Cerebellar cortex (tissue), 1 donor: Measurements from ENCODE around the gene ATP8B2.
"Not testable (repeated sequence)": the region's sequence is repeated elsewhere in the genome, so short reads cannot be mapped to it uniquely, and the experiment has no call there.

ENCODE experiments used
- DNase-seq: peaks from one replicate; pipeline ENCODE4 v3.0.0-alpha.2; 2015; ENCODE audit warnings: low spot score

The ATP8B2 gene

DNA sequence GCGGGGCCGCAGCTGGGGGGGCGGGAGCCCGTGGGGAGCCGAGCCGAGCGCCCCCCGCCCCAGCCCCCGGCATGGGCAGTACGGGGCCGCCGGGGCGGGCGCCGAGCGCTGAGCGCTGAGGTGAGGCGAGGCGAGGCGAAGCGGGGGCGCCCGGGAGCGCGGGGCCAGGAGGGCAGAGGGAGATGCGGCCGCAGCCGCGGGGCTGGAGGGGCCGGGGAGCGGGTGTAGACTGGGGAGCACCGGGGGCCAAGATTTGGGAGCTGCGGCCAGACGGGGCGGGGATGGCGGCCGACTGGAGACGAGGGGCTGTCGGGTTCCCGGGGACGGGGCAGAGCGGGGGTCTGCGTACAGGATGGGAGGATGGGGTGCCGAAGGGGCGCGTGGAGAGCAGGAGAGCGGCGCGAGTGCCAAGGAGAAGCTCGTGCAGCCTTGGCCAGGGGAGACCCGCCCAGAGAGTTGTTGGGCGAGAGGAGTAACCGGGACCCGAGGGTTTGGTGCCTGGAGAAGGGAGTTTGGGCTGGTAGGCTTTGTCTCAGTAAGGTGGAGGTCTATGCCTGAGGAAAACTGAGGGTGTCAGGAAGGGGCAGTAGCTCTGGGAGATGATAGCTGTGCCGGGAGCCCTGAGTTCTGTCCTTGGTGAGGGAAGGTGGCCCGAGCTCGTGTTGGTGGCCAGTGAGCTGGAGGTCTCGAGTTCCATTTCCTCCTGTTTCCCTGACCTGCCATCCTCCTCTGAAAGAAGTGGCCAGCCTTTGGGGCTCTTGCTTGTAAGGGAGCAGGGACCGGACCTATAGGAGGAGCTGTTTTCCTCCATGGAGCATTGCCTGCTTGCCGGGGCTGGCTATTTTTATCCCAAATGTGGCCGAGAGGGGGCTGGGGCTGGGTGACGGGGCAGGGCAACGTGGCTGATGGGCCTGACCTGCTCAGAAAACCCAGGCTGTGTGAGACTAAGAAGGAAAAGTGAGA lies 539 bp downstream of the ATP8B2 start:
- DNase-seq: peak; percentile 86

DNA sequence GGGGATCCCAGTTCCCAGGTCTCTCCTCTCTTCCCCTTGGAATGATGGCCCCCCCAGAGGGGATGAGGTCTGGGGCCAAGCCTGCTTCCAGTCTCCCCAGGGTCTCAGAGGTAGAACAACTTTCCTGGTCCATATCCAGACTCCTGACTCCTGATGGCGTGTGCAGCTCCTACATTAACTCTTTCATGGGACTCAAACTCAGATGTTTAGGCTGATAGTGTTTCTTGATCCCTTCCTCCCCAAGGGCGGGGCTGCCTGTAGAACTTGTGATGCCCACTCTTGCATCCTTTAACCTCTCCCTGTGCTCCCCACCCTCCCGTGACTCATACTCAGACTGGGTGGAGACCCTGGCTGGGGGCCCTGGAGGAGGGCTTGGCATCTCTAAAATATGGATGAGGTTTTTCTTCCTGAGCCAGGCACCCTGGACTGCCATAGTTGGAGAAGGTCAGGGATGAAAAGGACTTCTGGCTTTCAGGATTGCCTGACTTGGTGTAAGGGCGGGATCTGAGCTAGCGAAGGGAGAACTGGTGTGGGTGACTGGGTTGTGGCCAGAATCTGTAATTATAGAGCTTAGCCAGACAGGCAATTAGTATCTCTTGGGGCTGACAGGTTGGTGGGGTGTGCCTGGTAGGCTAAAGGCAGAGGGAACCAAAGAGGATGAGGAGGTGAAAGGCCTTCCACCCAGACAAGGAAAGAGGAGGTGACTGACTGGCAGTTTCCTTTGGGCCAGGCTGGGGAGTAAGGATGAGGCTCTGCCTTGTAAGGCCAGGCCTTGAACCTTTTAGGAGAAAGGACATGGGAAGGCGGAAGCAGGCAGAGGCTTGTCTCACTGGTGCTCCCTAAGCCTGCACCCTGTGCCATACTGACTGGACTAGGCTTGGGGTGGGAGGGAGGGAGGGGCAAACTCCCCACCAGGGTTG lies 1.5 kb downstream of the ATP8B2 start:
- DNase-seq: no peak

DNA sequence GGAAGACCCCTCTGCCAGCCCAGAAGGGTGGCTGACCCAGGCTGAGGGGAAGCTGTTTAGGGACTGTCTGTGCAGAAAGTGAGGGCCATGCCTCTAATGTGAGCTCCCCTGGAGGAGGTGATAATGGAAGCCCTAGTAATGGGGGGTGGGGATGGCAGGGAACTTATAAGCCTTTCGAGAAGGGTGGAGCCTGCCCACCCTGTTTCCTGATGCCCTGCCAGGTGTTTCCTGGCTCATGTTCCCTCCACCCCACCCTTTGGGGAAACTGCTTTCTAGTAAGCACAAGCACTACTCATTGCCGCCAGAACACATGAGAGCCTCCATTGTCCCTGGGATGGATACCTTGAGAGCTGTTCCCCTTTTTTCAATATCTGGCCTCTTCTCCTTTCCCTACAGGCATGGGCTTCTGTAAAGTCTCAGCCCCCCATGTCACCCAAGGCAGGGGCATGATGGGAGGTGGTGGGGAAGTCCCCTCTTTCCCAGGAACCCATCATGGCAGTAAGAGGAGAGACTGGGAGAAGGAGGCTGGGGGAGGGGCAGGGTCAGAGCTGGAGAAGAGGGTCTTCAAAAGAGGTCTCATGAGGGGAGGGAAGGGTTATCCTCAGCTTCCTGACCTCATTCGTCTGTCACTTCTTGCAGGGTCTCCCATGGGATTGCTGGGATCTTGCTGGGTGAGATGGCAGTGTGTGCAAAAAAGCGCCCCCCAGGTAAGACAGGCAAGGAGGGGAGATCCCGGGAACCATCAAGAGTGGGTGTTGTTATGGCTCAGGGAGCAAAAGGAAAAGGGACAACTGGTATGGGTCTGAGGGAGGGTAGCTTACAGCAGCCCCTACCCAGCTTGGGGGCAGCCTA lies 2.4 kb downstream of the ATP8B2 start:
- DNase-seq: no peak

DNA sequence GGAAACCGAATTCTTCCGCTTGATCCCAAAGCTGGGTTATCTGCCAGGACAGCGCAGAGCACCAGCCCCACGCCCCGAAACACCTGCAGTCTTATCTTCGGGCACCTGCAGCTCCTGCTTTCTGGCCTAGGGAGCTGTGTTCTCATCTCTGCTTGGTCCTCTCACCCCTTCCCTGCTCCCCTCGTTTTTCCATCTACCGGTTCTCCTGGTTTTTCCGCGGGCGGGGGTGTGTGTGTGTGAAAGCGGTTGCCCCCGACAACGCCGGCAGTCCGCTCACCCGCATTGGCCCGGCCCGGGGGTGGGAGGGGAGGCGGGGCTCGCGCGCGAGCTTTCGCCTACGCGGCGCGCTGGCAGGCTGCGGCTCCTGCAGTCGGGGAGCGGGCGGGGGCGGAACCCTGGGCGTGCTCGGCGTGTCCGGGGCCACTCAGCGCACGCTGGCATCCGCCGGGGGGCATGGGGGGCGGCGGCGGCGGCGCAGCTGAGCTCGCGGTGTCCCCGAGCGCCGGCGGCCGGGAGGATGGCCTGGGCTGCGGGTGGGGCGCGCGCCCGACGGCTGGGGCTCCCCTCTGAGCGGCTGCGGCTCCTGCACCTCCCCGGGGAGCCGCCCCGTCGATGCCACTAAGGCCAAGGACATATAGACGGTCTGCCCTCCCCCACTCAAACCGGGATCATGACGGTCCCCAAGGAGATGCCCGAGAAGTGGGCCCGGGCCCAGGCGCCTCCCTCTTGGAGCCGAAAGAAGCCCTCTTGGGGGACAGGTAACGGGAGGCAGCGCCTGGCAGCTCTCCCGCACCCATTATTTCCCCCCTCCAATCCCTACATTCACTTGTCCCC lies 3.2 kb downstream of the ATP8B2 start:
- DNase-seq: peak; percentile 73

DNA sequence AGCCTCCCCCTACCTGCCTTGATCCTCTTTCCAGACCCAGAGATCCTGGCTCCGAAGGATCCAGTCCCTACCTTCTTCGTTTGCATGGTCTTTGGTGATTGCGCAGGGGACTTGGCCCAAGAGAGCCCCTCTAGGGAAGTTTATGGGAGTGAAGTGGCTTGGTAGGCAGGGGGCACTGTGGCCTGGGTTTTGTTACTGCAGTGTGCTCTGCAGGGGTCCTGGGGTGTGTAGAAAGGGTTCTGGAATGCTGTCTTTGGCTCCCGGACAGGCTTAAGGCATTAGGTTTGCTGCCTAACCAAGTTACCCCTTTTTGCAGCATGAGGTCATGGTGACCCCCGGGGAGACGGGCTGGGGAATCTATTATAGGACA lies 3.8 kb downstream of the ATP8B2 start:
- DNase-seq: no peak

DNA sequence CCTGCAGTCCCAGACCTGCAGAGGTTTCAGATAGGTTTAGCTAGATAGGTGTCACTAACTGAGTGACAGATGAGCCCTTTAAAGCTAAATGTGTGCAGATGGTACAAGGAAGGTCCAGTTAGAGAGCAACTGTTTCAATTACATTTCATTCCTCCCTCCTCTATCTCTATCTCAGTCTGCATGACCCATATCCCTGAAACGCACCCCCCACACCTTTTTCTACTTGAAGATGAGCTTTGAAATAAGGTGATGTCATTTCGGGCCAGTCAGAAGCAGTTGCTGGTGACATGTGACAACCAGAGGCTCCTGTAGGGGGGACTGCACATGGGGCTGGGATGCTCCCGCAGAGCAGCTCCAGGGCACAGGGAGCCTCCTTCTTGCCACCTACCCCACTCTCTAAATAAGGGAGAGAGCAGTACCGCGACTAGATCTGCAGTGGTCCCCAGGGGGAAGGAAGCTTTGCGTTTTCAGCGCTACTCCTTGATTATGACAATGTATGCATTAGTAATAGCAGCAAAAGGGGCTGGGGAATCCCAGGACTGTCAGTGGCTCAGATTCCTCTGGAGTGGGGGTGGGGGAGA lies 4.3 kb downstream of the ATP8B2 start:
- peak; percentile 94 for DNase-seq

DNA sequence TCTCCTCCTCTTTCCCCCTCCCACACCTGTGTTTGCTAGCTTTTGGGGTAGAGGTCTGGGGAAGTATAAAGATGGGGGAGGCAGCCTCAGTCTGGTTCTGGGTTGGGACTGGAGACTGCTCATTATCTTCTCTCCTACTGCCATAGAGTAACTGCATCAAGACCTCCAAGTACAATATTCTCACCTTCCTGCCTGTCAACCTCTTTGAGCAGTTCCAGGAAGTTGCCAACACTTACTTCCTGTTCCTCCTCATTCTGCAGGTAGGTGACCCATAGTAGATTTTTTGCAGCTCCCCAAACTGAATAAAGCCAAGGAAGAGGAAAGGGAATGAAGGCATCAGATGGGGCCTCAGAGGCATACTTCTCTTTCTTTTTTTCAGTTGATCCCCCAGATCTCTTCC lies 5.3 kb downstream of the ATP8B2 start:
- no peak for DNase-seq

DNA sequence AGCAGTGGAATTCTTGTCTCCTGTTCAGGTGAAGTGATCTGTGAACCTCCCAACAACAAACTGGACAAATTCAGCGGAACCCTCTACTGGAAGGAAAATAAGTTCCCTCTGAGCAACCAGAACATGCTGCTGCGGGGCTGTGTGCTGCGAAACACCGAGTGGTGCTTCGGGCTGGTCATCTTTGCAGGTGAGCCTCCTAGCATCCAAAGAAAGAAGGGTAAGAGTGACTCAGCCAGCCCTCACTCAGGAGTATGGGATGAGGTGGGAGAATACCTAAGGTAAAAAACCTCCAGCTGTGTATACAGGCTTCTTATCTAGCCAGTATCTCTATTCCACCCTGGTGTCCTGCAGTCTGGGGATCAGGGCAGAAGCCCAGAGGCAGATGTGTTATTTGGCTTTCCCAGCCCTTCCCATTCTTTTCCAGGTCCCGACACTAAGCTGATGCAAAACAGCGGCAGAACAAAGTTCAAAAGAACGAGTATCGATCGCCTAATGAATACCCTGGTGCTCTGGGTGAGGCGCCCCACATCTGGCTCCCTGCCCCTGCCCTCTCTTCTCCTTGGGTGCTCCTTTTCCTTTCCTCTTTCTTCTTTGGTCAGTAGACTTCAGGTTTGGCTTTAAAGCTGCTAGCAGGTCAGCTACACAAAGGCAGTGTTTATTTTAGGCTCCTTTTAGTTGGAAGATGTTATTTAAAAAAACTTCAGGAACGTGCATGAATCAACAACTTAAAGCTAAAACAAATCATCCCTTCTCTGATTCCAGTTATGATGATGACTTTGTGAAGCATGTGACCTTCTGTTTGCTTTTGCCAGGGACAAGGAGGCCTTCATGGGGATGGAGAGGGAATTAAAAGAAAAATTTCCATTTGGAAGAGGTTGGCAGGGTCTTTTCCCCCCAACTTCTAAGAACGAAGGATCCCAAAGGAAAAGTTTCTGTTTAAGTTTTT lies 9.0 kb downstream of the ATP8B2 start:
- DNase-seq: no peak

DNA sequence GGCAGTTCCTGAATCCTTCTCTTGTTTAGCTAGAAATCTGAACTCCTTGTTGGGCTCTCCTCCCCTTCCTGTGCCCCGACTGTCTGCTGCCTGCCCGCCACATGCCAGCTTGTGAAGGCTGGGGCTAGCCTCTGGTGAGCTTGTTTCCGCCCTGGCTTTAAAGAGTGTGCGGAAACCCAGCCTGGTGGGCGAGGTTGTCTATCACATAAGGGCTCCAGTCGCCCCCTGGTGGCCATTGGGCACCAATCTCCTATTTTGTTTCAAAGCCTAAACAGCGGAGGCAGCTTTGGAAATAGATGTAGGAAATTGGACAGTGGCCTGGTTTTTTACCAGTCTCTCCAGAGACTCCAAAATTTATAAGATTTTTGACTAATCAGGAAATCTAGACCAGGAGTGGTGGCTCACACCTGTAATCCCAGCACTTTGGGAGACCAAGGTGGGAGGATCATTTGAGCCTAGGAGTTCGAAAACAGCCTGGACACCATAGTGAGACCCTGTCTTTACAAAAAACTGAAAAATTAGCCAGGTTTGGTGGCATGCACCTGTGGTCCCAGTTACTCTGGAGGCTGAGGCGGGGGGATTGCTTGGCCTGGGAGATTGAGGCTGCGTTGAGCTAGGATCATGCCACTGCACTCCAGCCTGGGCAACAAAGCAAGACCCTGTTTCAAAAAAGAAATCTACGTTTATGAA lies 9.8 kb downstream of the ATP8B2 start:
- DNase-seq: peak; percentile 84

DNA sequence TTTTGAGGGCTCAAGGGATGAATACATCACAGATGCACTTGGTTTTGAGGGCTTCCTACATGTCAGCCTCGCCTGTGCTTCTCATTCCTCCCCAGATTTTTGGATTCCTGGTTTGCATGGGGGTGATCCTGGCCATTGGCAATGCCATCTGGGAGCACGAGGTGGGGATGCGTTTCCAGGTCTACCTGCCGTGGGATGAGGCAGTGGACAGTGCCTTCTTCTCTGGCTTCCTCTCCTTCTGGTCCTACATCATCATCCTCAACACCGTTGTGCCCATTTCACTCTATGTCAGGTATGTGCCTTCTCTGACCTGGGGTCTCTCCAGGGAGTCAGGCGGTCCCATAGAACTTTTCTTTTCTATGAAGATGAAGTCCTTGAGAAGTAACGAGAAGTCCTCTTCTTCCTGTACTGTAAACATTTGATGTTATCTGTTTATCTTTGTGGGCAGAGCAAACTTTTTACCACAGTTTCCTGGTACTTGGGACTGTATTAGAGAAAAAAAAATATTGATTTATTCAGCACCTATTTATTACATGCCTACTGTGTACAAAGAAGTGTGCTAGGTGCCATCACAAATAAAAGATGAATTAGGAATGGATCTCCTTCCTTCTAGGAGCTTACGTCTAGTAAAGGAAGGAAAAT lies 12.0 kb downstream of the ATP8B2 start:
- no peak for DNase-seq

DNA sequence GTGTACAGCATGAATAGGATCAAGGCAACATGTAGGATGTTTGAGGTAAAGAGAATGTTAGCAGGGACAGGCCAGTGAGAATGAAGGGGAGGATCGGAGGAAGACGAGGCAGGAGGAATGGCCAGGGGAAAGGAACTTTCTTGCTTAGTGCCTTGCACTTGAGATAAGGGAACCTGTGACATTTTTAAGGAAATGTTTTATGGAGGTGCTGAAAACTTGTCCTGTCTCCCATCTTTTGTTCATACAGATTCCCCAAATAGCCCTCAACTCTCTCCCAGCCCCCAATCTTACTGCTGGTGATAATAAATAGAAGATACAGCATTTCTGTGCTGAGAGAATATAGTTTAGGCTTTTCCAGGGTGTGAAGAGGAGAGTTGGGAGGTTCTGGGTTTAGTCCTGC lies 13.6 kb downstream of the ATP8B2 start:
- no peak for DNase-seq

DNA sequence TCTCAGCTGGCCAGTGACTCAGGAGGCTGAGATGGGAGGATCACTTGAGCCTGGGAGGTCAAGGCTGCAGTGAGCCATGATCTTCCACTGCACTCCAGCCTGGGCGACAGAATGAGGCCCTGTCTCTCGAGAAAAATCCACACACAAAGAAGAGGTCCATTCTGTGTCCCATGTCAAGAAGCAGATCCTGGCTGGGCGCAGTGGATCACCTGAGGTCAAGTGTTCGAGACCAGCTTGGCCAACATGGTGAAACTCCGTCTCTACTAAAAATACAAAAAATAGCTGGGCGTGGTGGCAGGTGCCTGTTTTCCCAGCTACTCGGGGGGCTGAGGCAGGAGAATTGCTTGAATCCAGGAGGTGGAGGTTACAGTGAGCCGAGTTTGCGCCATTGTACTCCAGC lies 16.0 kb downstream of the ATP8B2 start:
- not testable (repeated sequence) for DNase-seq

DNA sequence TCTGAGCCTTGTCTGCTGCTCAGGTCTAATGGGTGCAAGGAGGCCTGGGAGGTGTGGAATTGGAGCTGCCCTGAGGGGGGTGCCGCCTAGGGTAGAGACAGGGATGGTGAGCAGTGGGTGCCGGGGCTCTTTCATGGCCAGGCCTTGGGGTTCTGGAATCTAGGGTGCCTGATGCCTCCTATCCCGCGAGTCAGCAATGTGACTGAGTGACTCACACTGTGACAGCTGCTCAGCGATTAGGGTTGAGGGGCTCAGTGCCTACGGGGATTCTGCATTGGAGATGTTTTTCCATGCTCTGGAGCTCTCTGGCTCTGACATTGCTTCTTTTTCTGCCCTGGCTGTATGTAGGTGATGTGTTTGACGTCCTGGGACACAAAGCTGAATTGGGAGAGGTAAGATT lies 16.8 kb downstream of the ATP8B2 start:
- DNase-seq: no peak

DNA sequence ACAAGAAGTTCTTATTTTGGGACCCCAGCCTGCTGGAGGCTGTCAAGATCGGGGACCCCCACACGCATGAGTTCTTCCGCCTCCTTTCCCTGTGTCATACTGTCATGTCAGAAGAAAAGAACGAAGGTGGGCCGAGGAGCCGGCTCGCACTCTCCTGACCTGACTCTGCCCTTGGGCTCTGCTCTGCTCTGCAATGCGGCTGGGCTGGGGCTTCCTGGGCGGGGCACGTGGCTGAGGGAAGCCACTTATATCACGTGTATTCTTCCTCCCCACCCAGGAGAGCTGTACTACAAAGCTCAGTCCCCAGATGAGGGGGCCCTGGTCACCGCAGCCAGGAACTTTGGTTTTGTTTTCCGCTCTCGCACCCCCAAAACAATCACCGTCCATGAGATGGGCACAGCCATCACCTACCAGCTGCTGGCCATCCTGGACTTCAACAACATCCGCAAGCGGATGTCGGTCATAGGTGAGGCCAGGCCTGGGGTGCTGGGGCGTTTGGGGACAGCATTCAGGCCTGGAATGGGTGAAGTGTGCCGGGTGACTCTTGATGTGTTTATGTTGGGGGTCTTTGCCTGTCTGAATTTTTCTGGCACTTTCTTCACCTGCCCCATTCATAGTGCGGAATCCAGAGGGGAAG lies 17.6 kb downstream of the ATP8B2 start:
- no peak for DNase-seq

DNA sequence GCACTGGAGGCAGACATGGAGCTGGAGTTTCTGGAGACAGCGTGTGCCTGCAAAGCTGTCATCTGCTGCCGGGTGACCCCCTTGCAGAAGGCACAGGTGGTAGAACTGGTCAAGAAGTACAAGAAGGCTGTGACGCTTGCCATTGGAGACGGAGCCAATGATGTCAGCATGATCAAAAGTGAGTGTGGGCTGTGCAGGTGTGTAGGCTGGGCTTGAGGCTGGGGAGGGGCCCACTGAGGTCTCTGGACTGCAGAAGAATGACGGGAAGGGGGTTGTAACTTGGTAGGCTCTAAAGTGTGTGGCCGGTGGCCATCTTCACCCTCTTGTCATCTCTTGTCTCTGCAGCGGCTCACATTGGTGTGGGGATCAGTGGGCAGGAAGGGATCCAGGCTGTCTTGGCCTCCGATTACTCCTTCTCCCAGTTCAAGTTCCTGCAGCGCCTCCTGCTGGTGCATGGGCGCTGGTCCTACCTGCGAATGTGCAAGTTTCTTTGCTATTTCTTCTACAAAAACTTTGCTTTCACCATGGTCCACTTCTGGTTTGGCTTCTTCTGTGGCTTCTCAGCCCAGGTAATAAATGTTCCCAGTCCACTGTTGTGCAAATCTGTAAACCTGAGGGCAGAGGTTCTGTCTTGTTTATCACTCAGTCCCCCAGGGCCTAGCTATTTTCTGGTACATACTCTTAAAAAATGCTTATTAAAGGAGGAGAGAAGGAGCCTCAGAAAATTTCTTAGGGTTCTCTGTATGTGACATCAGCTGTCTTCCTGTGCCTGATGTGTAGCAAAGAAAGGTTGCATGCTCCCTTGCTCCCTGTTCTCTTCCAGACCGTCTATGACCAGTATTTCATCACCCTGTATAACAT lies 19.9 kb downstream of the ATP8B2 start:
- DNase-seq: peak; percentile 58

DNA sequence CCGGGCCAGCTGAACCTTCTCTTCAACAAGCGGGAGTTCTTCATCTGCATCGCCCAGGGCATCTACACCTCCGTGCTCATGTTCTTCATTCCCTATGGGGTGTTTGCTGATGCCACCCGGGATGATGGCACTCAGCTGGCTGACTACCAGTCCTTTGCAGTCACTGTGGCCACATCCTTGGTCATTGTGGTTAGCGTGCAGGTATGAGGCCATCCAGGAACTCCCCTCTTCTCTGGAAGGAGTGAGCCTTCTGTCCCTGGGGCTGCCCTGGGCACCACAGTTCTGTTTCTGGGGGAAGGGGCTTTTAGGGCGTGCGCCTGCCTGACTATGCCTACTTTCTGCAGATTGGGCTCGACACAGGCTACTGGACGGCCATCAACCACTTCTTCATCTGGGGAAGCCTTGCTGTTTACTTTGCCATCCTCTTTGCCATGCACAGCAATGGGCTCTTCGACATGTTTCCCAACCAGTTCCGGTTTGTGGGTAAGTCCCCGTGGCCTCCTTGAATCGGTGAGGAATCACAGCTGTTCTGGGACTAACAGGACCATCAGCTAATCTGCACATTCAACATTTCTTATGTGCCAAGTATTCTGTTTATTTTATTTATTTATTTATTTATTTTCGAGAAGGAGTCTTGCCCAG lies 21.1 kb downstream of the ATP8B2 start:
- no peak for DNase-seq
